B cell (primary cell): ENCODE data around the gene ITGA3. TPM values are rescaled to one million over a fixed set of nuclear protein-coding genes. Genes with fewer than 3 reads are reported as not detected.

ENCODE experiments used
- ATAC-seq: fragments of 200-7000 bp; cut with Tn5 transposase; one replicate; pipeline ENCODE4 v1.10.0; 2021; ENCODE audit warnings: low read depth, mild to moderate bottlenecking, moderate number of reproducible peaks, moderate library complexity
- CTCF ChIA-PET: fragments of 350-600 bp; sonication (Branson Sonifier 250); formaldehyde crosslinking; loops from one replicate; lab custom pipeline; 2021; ENCODE audit warnings: antibody characterized with exemption, inconsistent platforms; lab: Charles Lee
- POLR2A ChIA-PET: fragments of 350-600 bp; sonication (Branson Sonifier 250); formaldehyde crosslinking; loops from one replicate; lab custom pipeline; 2021; ENCODE audit warnings: antibody characterized with exemption; lab: Charles Lee
- DNase-seq: peaks from one replicate; pipeline ENCODE4 v3.0.0; 2013
- H2AFZ ChIP-seq: 2 replicates; pipeline ENCODE4 v1.6.1; 2012; ENCODE audit warnings: mild to moderate bottlenecking, low read depth, low read length; ENCODE audit not compliant: insufficient read depth, poor library complexity, severe bottlenecking
- H3K27ac ChIP-seq, 2 donors: 1 replicate in 1 of 2; 2 replicates in 1 of 2; pipeline ENCODE4 v1.5.1; 2012 to 2013; ENCODE audit warnings: low read length in 2 of 2, mild to moderate bottlenecking in 2 of 2, moderate library complexity in 1 of 2
- H3K27me3 ChIP-seq, 4 experiments: fragments of 200-600 bp in 1 of 4; sonication (generic) in 1 of 4; replicated peaks in 1 of 4; 1 replicate in 2 of 4; 2 replicates in 2 of 4; pipeline versions ENCODE4 v1.6.1 to v1.7.0; 2013 to 2016; ENCODE audit warnings: low read length in 3 of 4, mild to moderate bottlenecking in 2 of 4, mixed read lengths in 1 of 4, moderate library complexity in 1 of 4; ENCODE audit not compliant: insufficient read depth in 4 of 4, control insufficient read depth in 3 of 4; ENCODE audit errors: control extremely low read depth in 1 of 4
- H3K36me3 ChIP-seq, 2 experiments: replicated peaks in 1 of 2; 1 replicate in 1 of 2; 2 replicates in 1 of 2; pipeline versions ENCODE4 v1.6.1 to v1.7.1; 2013; ENCODE audit warnings: low read length in 1 of 2; ENCODE audit not compliant: insufficient read depth in 2 of 2, control insufficient read depth in 1 of 2; ENCODE audit errors: control extremely low read depth in 1 of 2, extremely low read depth in 1 of 2
- H3K4me1 ChIP-seq, 2 donors: fragments of 200-600 bp in 1 of 2; sonication (generic) in 1 of 2; 1 replicate in 1 of 2; 2 replicates in 1 of 2; pipeline versions ENCODE4 v1.5.1 to v1.6.1; 2013 to 2017; ENCODE audit warnings: low read length in 2 of 2; ENCODE audit not compliant: control insufficient read depth in 2 of 2, insufficient read depth in 2 of 2
- H3K4me2 ChIP-seq: replicated peaks from 2 replicates; pipeline ENCODE3; 2012; ENCODE audit warnings: mild to moderate bottlenecking, low read depth, low read length; ENCODE audit not compliant: poor library complexity, severe bottlenecking
- H3K4me3 ChIP-seq, 5 experiments: fragments of 200-600 bp in 1 of 5; sonication (generic) in 1 of 5; 1 replicate in 3 of 5; 2 replicates in 2 of 5; pipeline versions ENCODE4 v1.5.1 to v1.7.0; 2011 to 2016; ENCODE audit warnings: low read length in 4 of 5, mild to moderate bottlenecking in 4 of 5, low read depth in 2 of 5, control low read depth in 1 of 5, moderate library complexity in 1 of 5; ENCODE audit not compliant: insufficient read depth in 1 of 5; ENCODE audit errors: control extremely low read depth in 1 of 5, extremely low read depth in 1 of 5
- H3K79me2 ChIP-seq: fragments of 200-600 bp; sonication (generic); one replicate; pipeline ENCODE4 v1.6.0; 2016; ENCODE audit warnings: low read length; ENCODE audit not compliant: control insufficient read depth, insufficient read depth
- H3K9ac ChIP-seq: fragments of 200-600 bp; sonication (generic); 2 replicates; pipeline ENCODE4 v1.6.1; 2017; ENCODE audit warnings: mild to moderate bottlenecking, low read length, moderate library complexity
- H3K9me3 ChIP-seq, 3 donors: one replicate each; pipeline versions ENCODE4 v1.6.1 to v1.7.1; 2013; ENCODE audit warnings: low read length in 2 of 3; ENCODE audit not compliant: control insufficient read depth in 2 of 3, insufficient read depth in 1 of 3; ENCODE audit errors: control extremely low read depth in 1 of 3
- H4K20me1 ChIP-seq: 2 replicates; pipeline ENCODE4 v1.6.0; 2012; ENCODE audit warnings: mild to moderate bottlenecking, low read length; ENCODE audit not compliant: insufficient read depth, control insufficient read depth, poor library complexity, severe bottlenecking
- H3K27ac Mint-ChIP-seq: one replicate; pipeline ENCODE4 v1.8.0; 2021; ENCODE audit warnings: mixed read lengths
- H3K27me3 Mint-ChIP-seq: one replicate; pipeline ENCODE4 v1.8.0; 2021; ENCODE audit warnings: mixed read lengths
- H3K4me1 Mint-ChIP-seq: one replicate; pipeline ENCODE4 v1.8.0; 2021; ENCODE audit warnings: mixed read lengths
- H3K4me3 Mint-ChIP-seq: one replicate; pipeline ENCODE4 v1.8.0; 2021; ENCODE audit warnings: mixed read lengths
- H3K9me3 Mint-ChIP-seq: one replicate; pipeline ENCODE4 v1.8.0; 2022; ENCODE audit warnings: mixed read lengths; ENCODE audit not compliant: insufficient read depth
- CTCF ChIP-seq: fragments of 200-600 bp; IDR thresholded peaks from one replicate; pipeline ENCODE4 v1.8.0; 2022; ENCODE audit warnings: antibody characterized with exemption, mild to moderate bottlenecking
- EZH2 ChIP-seq: IDR thresholded peaks from 2 replicates; pipeline ENCODE4 v1.6.1; 2012; ENCODE audit warnings: borderline replicate concordance, low read depth, mild to moderate bottlenecking, moderate library complexity, low read length; ENCODE audit not compliant: insufficient read depth, poor library complexity, severe bottlenecking
- WGBS: methylation state at CpG from one replicate; pipeline ENCODE4 v1.1.5; 2013; ENCODE audit warnings: missing lambda C conversion rate; ENCODE audit not compliant: insufficient coverage; 5-methylcytosine and 5-hydroxymethylcytosine counted together
- intact Hi-C: fragments of 100-400 bp; cut with micrococcal nuclease; formaldehyde crosslinking; loops from one replicate; pipeline ENCODE4 v1.10.0; 2022
- polyA plus RNA-seq: library from polyadenylated mRNA; depleted of rRNA; stranded (reverse); fragments of >200 nt; gene quantifications from 2 replicates; pipeline ENCODE4 v1.2.3, GENCODE V29; 2012
- total RNA-seq, 2 donors: library from RNA; stranded (reverse); fragments of 120-200 nt in 1 of 2; gene quantifications; 1 replicate in 1 of 2; 2 replicates in 1 of 2; pipeline versions ENCODE4 v1.2.3 to v1.2.4, GENCODE V29; 2013 to 2022

ITGA3 gene
- total and polyA plus RNA-seq, 2 donors (not counting 1 experiment from before 2014, with no cell fraction given) = 11.9 to 13.3 TPM

GRCh38 chr17:50014471-50015088, 41.3 kb upstream of the ITGA3 start:
- peaks cover 0 to 12% (median 8%) of the 10 kb centered on the region in 4 experiments for H3K27me3 ChIP-seq
- ChIA-PET POLR2A (no interaction called here), CTCF (interaction anchor here (0.6 to 2.4 kb wide), 7 partner anchors 9 to 79 kb away, joined by 3 to 8 read pairs (median 3); no protein-coding TSS in a partner anchor)
- Mint-ChIP-seq H3K9me3 (peaks cover 14% of the 10 kb centered on the region), H3K4me1 (no peaks in the 10 kb centered on the region), H3K4me3 (no peak overlapping the region), H3K27ac (no peak overlapping the region), H3K27me3 (peaks cover 45% of the 10 kb centered on the region)
- no peak overlapping the region for H3K4me3 ChIP-seq
- intact Hi-C loops = no loop called here
- no peak overlapping the region for H2AFZ ChIP-seq
- H4K20me1 ChIP-seq = no peaks in the 10 kb centered on the region
- DNase-seq (no peak), ATAC-seq (no peak)
- 60% methylated on average over 1 of the region's 1 CpG for WGBS
- no peak overlapping the region for H3K27ac ChIP-seq
- H3K4me1 ChIP-seq = no peaks in the 10 kb centered on the region
- no peak overlapping the region for H3K4me2 ChIP-seq
- no peaks in the 10 kb centered on the region for H3K36me3 ChIP-seq
- TF ChIP-seq CTCF (no peak), EZH2 (no peak)
- no peak overlapping the region for H3K9ac ChIP-seq
- peaks cover 4 to 28% (median 19%) of the 10 kb centered on the region in 3 donors for H3K9me3 ChIP-seq
- no peaks in the 10 kb centered on the region for H3K79me2 ChIP-seq

GRCh38 chr17:50015146-50015545, 40.8 kb upstream of the ITGA3 start:
- Histone ChIP-seq H3K4me3 (no peak overlapping the region), H3K9ac (no peak overlapping the region), H3K4me1 (no peaks in the 10 kb centered on the region), H2AFZ (no peak overlapping the region), H3K27ac (no peak overlapping the region), H3K79me2 (no peaks in the 10 kb centered on the region), H3K4me2 (no peak overlapping the region), H3K27me3 (peaks cover 0 to 12% (median 8%) of the 10 kb centered on the region in 4 experiments), H3K36me3 (no peaks in the 10 kb centered on the region), H3K9me3 (peaks cover 4 to 23% (median 18%) of the 10 kb centered on the region in 3 donors), H4K20me1 (no peaks in the 10 kb centered on the region)
- no peaks in the 10 kb centered on the region for H3K4me1 Mint-ChIP-seq
- ChIA-PET POLR2A (no interaction called here), CTCF (interaction anchor here (1.0 to 2.4 kb wide), 5 partner anchors 13 to 79 kb away, joined by 3 to 8 read pairs (median 4); no protein-coding TSS in a partner anchor)
- ATAC-seq (no peak), DNase-seq (no peak)
- TF ChIP-seq CTCF = no peak
- TF ChIP-seq EZH2 = no peak
- peaks cover 14% of the 10 kb centered on the region for H3K9me3 Mint-ChIP-seq
- H3K4me3 Mint-ChIP-seq = no peak overlapping the region
- WGBS = 93% methylated on average over 2 of the region's 2 CpGs
- peaks cover 45% of the 10 kb centered on the region for H3K27me3 Mint-ChIP-seq
- no peak overlapping the region for H3K27ac Mint-ChIP-seq
- intact Hi-C loops = no loop called here
